Measurements from ENCODE around the gene SUCLG2.

Gene SUCLG2

GRCh38 chr3:67486883-67487282 lies 167.5 kb downstream of the SUCLG2 start:
- TF ChIP-seq CTCF (IDR thresholded peaks at IDR 0.05; ENCODE audit: control extremely low read depth, extremely low read depth, low read depth, missing control alignments), result no peak
- POLR2A ChIA-PET, result no interaction called here
- no peak for DNase-seq (ENCODE audit: extremely low spot score)
- CTCF ChIA-PET, result interaction anchor here (1.5 kb wide), 1 partner anchor 18 kb away, joined by 4 read pairs; no protein-coding TSS in a partner anchor

GRCh38 chr3:67484085-67484484 lies 170.3 kb downstream of the SUCLG2 start:
- no peak for DNase-seq (ENCODE audit: extremely low spot score)
- TF ChIP-seq CTCF (IDR thresholded peaks at IDR 0.05; ENCODE audit: control extremely low read depth, extremely low read depth, low read depth, missing control alignments), result no peak
- POLR2A ChIA-PET, result no interaction called here
- CTCF ChIA-PET, result interaction anchor here (0.8 kb wide), 1 partner anchor 8 kb away, joined by 3 read pairs; no protein-coding TSS in a partner anchor

- POLR2A ChIA-PET, result no interaction called here
- CTCF ChIA-PET, result interaction anchor here (1.2 to 2.5 kb wide), 4 partner anchors 12 to 65 kb away, joined by 3 to 5 read pairs (median 4); no protein-coding TSS in a partner anchor
- DNase-seq (ENCODE audit: extremely low spot score), result no peak
- no peak for TF ChIP-seq CTCF (IDR thresholded peaks at IDR 0.05; ENCODE audit: control extremely low read depth, extremely low read depth, low read depth, missing control alignments)
These were observed 173.3 kb downstream of the SUCLG2 start for GRCh38 chr3:67481126-67481525.

- DNase-seq (ENCODE audit: extremely low spot score), result no peak
- CTCF ChIA-PET, result interaction anchor here (1.2 kb wide), 1 partner anchor 10 kb away, joined by 4 read pairs; no protein-coding TSS in a partner anchor
- POLR2A ChIA-PET, result no interaction called here
- no peak for TF ChIP-seq CTCF (IDR thresholded peaks at IDR 0.05; ENCODE audit: control extremely low read depth, extremely low read depth, low read depth, missing control alignments)
These were observed 176.0 kb downstream of the SUCLG2 start for GRCh38 chr3:67478423-67478822.

GRCh38 chr3:67474311-67474710 lies 180.1 kb downstream of the SUCLG2 start:
- ChIA-PET POLR2A (no interaction called here), CTCF (no interaction called here)
- DNase-seq (ENCODE audit: extremely low spot score), result no peak
- TF ChIP-seq CTCF (IDR thresholded peaks at IDR 0.05; ENCODE audit: control extremely low read depth, extremely low read depth, low read depth, missing control alignments), result no peak

GRCh38 chr3:67472674-67473201 lies 181.7 kb downstream of the SUCLG2 start:
- no peak for DNase-seq (ENCODE audit: extremely low spot score)
- no peak for TF ChIP-seq CTCF (IDR thresholded peaks at IDR 0.05; ENCODE audit: control extremely low read depth, extremely low read depth, low read depth, missing control alignments)
- ChIA-PET CTCF (no interaction called here), POLR2A (no interaction called here)
